Adipocyte (in vitro differentiated cells): ENCODE measurements around the gene TMED10.

ENCODE experiments used
- DNase-seq: peaks from one replicate; pipeline ENCODE4 v3.0.0-alpha.2; 2015; ENCODE audit warnings: low read depth
- H3K27me3 ChIP-seq: replicated peaks from 2 replicates; pipeline ENCODE4 v1.7.0; 2013; ENCODE audit warnings: mild to moderate bottlenecking, low read length, moderate library complexity; ENCODE audit not compliant: control insufficient read depth, insufficient read depth
- H3K36me3 ChIP-seq: 2 replicates; pipeline ENCODE4 v1.7.0; 2013; ENCODE audit warnings: low read length, mild to moderate bottlenecking, moderate library complexity; ENCODE audit not compliant: control insufficient read depth, insufficient read depth, severe bottlenecking
- H3K4me1 ChIP-seq: 2 replicates; pipeline ENCODE4 v1.7.0; 2013; ENCODE audit warnings: mild to moderate bottlenecking, low read length, moderate library complexity; ENCODE audit not compliant: control insufficient read depth, insufficient read depth
- H3K4me3 ChIP-seq: 2 replicates; pipeline ENCODE4 v1.7.0; 2013; ENCODE audit warnings: mild to moderate bottlenecking, low read length, moderate library complexity
- H3K9ac ChIP-seq: 2 replicates; pipeline ENCODE4 v1.7.0; 2013; ENCODE audit warnings: mild to moderate bottlenecking, low read length, moderate library complexity
- H3K9me3 ChIP-seq: 2 replicates; pipeline ENCODE4 v1.7.0; 2013; ENCODE audit warnings: mild to moderate bottlenecking, low read length, moderate library complexity; ENCODE audit not compliant: control insufficient read depth

TMED10 gene

DNA sequence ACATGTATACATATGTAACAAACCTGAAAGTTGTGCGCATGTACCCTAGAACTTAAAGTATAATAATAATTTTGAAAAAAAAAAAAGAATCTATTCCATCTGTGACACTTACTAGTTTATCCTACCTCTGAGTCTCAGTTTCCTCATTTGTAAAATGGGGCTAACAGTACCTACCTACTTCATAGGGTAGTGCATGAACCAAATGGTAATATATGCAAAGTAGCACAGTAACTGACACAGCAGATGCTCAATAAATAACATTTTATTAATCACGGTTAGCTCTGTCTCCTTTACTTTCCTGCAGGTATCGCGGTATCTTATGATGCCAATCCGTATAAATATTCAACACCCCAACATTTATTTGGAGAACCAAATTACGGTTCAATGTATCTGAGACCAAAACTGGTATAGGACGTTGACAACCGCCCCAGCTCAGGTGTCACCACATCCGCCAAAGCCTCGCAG lies 703 bp downstream of the TMED10 start:
- peaks cover 17% of the 10 kb centered on the region for H3K4me1 ChIP-seq
- H3K27me3 ChIP-seq = no peaks in the 10 kb centered on the region
- H3K9me3 ChIP-seq = no peaks in the 10 kb centered on the region
- DNase-seq = no peak
- H3K9ac ChIP-seq = peak overlapping the region; percentile 98
- peak overlapping the region; percentile 99 for H3K4me3 ChIP-seq
- H3K36me3 ChIP-seq = no peaks in the 10 kb centered on the region

DNA sequence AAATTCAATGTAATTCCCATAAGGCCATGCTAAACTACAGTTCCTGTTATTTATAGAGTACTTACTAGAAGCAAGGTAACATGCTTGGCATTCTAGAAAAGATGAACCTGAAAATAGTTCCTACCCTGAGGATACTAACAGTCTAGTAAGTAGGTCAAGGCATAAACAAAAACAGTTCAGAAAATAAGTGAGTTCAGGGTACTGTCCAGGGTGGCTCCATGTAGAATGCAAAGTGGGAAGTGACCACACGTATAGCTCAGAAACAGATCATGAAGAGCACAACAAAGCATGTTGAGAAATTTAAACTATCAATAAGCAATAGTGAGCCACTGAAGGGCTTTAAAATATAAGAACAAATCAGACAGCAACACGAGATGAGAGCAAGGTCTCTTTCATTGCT lies 2.3 kb downstream of the TMED10 start:
- Histone ChIP-seq H3K36me3 (no peaks in the 10 kb centered on the region), H3K4me1 (peaks cover 22% of the 10 kb centered on the region), H3K4me3 (peak overlapping the region; percentile 99), H3K9ac (no peak overlapping the region), H3K27me3 (no peaks in the 10 kb centered on the region), H3K9me3 (no peaks in the 10 kb centered on the region)
- DNase-seq = no peak

DNA sequence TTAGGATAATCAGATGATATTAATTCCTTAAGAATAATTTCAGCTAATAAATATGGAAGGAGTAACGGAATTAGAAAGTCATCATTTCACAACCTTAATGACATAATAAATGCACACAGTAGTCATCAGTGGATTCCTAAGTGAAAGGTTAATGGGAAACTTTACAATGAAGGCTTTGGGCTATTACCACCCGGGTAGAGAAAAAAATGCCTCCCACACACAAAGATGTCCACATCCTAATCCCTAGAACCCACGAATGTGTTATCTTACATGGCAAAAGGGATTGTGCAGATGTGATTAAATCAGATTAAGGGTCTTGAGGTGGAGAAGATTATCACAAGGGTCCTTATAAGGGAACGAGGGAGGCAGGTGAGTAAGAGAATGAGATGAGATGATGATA lies 5.6 kb downstream of the TMED10 start:
- Histone ChIP-seq H3K36me3 (no peaks in the 10 kb centered on the region), H3K4me3 (no peak overlapping the region), H3K9me3 (no peaks in the 10 kb centered on the region), H3K4me1 (peaks cover 29% of the 10 kb centered on the region), H3K27me3 (no peaks in the 10 kb centered on the region), H3K9ac (no peak overlapping the region)
- no peak for DNase-seq

DNA sequence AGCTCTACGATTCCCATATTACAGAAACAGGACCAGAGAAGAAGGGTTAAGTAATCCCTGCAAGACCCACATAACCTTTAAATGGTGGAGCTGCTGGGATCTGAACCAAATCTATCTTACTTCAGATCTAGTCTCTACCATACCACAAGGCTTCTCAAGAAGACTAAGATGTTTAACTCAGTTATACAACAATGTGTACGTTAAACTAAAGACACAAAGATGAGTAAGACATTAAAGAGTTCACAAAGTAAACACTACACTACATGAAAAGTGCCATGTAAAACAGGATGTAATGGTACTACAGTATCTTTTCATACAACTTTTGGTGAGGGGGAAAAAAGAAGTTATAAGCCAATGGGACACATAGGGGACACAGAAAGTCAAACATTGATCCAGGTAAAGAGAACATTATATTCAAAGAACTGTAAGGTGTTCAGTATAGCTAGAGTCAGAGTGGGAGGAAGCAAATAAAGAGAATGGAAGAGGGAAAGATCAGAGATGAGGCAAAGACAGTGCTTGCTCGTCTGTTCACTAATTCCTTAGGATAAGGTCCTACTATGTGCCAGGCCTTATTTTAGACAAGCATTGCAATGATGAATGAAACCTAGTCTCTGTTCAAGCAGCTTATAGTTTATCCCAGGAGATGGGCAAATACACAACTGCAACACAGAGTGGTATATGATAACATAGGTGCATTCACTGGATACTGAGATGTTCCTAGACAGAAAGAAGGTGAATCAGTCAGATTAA lies 7.7 kb downstream of the TMED10 start:
- Histone ChIP-seq H3K9ac (no peak overlapping the region), H3K9me3 (no peaks in the 10 kb centered on the region), H3K4me3 (no peak overlapping the region), H3K27me3 (no peaks in the 10 kb centered on the region), H3K4me1 (peaks cover 25% of the 10 kb centered on the region), H3K36me3 (no peaks in the 10 kb centered on the region)
- no peak for DNase-seq

DNA sequence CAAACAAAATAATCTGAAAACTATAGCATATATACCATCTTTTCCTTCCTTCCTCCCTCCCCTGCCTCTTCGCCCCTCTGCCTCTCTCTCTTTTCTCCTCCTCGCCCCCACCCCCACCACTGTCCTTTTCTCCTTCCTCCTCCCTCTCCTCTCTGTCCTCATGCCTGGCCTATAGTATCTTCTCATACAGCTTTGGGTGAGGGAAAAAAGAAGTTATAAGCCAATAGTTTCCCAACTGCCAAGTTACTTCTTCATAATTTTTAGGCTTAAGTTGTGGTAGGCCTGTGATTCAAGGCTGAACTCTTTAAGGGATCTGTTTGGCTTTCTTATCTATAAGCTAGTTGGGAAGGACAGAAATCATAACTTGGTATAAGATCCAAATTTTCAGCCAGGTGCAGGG lies 9.1 kb downstream of the TMED10 start:
- DNase-seq = no peak
- Histone ChIP-seq H3K4me3 (no peak overlapping the region), H3K4me1 (peaks cover 25% of the 10 kb centered on the region), H3K27me3 (no peaks in the 10 kb centered on the region), H3K36me3 (peaks cover 4% of the 10 kb centered on the region), H3K9me3 (no peaks in the 10 kb centered on the region), H3K9ac (no peak overlapping the region)

DNA sequence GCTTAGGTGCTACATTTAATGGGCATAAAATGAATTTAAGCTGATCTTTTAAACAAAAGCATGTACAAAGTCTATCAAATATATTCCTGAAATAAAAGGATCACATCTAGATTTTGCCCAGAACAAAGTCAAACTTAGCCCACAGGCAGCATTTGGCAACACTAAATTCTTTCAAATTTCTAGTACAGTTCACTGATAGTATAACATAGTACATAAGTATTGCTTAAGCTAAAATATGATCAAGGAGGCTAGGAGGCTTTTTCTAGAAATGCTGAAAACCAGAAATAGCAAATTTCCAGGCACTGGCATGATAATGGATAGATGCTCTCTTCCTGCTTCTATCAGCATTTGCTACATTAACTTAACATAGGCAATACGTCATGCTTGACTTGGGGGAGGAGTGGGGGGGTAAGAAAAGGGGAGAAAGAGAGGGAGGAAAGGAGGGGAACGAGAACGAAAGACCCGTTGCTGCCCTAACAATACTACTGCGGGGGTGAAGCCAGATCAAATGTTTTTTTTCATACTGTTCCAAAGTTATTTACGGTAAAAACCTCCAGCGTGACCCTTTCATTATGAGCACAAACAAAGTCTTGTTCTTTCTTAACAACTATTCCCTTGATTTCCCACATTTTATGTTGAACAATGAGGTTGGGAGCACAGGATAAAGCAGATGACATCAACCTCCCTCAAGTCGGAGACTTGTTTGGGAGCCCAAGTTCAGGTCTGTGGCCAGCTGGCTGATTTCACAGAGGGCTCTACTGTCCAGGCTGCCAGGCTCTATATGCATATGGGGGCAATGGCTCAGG lies 10.6 kb downstream of the TMED10 start:
- Histone ChIP-seq H3K4me1 (peaks cover 22% of the 10 kb centered on the region), H3K4me3 (no peak overlapping the region), H3K36me3 (peaks cover 4% of the 10 kb centered on the region), H3K27me3 (no peaks in the 10 kb centered on the region), H3K9ac (no peak overlapping the region), H3K9me3 (no peaks in the 10 kb centered on the region)
- peak; percentile 74 for DNase-seq

DNA sequence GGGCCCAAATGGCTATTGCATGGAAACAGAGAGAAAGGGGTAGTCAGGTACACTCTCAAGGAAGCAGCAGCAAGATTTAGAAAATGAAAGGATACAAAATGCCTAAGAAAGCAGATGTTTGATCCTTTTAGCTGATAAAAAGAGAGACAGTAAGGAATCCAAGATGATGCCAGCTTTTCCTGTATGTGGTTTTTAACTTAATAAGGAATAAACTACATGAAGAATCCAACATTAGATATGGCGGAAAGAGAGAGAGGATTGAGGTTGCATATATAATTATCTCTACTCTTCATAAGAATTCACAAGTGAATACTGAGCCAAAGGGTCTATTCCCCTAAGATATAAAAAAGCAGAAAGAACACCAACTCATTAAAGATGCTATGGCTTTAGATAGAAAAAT lies 11.6 kb downstream of the TMED10 start:
- Histone ChIP-seq H3K4me3 (no peak overlapping the region), H3K4me1 (peaks cover 16% of the 10 kb centered on the region), H3K27me3 (no peaks in the 10 kb centered on the region), H3K9me3 (no peaks in the 10 kb centered on the region), H3K9ac (no peak overlapping the region), H3K36me3 (peaks cover 4% of the 10 kb centered on the region)
- no peak for DNase-seq

DNA sequence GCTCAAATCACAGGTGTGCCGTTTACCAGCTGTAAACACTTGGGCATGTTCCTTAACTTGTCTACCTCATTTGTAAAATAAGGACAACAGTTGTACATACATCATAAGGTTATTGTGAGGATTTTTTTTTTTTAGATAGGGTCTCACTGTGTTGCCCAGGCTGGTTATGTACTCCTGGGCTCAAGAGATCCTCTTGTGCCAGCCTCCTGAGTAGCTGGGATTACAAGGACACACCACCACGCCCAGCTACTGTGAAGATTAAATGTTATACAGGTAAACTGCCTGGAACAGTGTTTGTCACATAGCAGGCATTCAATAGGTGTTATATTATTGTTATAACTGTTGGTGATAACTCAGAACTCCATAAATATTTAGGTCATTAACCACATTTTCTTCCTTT lies 12.7 kb downstream of the TMED10 start:
- H3K4me3 ChIP-seq = no peak overlapping the region
- H3K36me3 ChIP-seq = peaks cover 4% of the 10 kb centered on the region

DNA sequence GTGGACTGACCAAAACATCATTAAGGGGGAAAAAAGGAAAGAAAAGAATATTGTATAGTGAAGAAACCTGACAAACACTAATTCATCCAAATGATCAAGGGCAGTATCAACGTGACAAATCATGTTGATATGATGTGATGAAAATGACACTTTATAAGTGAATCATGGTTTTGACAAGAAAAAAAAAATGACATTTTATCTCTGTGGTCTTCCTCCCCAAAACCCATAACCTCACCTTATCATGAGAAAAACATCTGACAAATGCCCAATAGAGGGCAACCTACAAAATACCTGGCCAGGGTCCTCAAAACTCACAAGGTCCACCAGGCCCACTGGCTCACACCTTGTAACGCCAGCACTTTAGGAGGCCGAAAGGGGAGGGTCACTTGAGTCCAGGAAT lies 13.8 kb downstream of the TMED10 start:
- Histone ChIP-seq H3K36me3 (peaks cover 4% of the 10 kb centered on the region), H3K27me3 (no peaks in the 10 kb centered on the region), H3K4me1 (peaks cover 21% of the 10 kb centered on the region), H3K9me3 (no peaks in the 10 kb centered on the region), H3K9ac (no peak overlapping the region), H3K4me3 (no peak overlapping the region)
- DNase-seq = no peak

More for the DNA sequence above, 12.7 kb downstream of the TMED10 start:
- Histone ChIP-seq H3K9ac (no peak overlapping the region), H3K4me1 (peaks cover 21% of the 10 kb centered on the region), H3K9me3 (no peaks in the 10 kb centered on the region), H3K27me3 (no peaks in the 10 kb centered on the region)
- DNase-seq = no peak

DNA sequence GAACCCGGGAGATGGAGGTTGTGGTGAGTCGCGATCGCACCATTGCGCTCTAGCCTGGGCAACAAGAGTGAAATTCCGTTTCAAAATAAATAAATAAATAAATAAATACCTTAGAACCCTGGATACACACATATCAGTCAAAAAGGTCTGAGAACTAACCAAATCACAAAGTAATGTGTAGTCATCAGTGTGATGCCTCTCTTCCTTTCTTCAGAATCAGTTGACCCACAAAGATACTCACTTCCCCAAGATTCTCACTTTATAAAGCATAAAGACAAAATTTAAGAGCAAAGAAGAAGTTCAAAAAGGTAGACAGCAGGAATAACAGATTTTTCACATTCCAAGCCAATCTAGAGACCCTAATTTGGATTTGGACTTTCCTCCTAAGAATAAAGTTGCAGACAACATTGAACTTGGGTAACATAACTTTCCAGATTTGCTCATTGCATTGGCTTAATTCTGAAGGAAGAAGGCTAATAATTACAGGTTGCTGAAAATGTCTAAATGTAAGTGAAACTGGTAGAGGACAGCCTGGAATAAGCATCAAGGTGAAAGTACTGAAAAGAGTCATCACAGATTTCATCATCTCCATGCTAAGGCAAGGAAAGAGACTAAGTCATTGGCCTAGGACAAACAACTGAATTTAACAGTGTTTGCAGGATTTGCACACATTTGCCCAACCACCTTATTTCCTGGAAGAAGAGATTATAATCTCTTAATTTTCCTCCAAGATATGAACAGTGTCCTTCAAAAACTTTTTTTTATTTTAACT lies 17.4 kb downstream of the TMED10 start:
- DNase-seq = no peak
- no peaks in the 10 kb centered on the region for H3K27me3 ChIP-seq
- no peak overlapping the region for H3K9ac ChIP-seq
- no peaks in the 10 kb centered on the region for H3K9me3 ChIP-seq
- H3K36me3 ChIP-seq = peaks cover 4% of the 10 kb centered on the region
- peaks cover 4% of the 10 kb centered on the region for H3K4me1 ChIP-seq
- no peak overlapping the region for H3K4me3 ChIP-seq

DNA sequence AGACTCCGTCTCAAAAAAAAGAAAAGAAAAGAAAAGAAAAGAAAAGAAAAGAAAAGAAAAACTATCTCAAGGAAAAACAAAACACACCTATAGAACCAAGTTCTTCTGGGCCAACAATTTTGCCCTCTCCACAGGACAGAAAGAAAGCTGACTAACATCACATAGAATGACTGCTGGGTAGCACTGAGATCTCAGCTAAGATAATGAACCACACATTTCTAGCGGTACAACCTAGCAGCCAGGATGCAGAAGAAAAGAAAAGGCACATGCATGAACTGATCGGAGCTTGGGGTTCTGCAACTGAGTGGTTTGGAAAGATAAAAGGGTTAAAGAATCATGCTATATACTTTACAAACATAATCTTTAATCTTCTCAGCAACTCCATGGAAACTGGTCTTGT lies 19.5 kb downstream of the TMED10 start:
- Histone ChIP-seq H3K9ac (no peak overlapping the region), H3K4me3 (no peak overlapping the region), H3K4me1 (peaks cover 12% of the 10 kb centered on the region), H3K27me3 (no peaks in the 10 kb centered on the region), H3K9me3 (no peaks in the 10 kb centered on the region), H3K36me3 (peaks cover under 1% of the 10 kb centered on the region)
- no peak for DNase-seq
